ENCODE data around the gene FOXP4. TPM values are rescaled to one million over a fixed set of nuclear protein-coding genes. Genes with fewer than 3 reads are reported as not detected.

Gene FOXP4
- total RNA-seq, 1 donor from 2014 or later = 40.7 TPM

DNA sequence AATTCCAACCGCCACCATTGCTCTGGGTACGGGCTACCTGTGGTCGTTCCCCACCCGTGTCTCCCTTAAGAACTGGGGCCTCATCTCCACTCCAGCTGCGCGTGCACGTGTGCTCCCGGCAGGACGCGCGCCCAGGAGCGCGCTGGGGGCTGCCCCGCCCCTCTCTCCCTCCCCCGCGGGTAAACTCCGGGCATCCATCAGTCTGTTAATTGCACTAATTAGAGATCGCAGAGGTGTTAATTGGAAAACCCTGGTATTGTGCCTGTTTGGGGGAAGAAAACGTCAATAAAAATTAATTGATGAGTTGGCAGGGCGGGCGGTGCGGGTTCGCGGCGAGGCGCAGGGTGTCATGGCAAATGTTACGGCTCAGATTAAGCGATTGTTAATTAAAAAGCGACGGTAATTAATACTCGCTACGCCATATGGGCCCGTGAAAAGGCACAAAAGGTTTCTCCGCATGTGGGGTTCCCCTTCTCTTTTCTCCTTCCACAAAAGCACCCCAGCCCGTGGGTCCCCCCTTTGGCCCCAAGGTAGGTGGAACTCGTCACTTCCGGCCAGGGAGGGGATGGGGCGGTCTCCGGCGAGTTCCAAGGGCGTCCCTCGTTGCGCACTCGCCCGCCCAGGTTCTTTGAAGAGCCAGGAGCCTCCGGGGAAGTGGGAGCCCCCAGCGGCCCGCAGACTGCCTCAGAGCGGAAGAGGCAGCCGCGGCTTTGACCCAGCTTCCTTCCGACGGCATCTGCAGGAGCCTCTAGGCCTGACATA lies 14.4 kb downstream of the FOXP4 start:
- peaks cover 35% of the 10 kb centered on the region for H3K4me1 Mint-ChIP-seq
- H3K4me3 Mint-ChIP-seq = peak overlapping the region; percentile 89
- no peaks in the 10 kb centered on the region for H3K9me3 Mint-ChIP-seq
- ATAC-seq (ENCODE audit: low read depth) (peak; percentile 85), DNase-seq (peak; percentile 55)
- intact Hi-C loops (cut with micrococcal nuclease) = loop anchor here (1.0 kb wide), 4 partner anchors 12 to 227 kb away; partner anchors contain the start of gene TOMM6
- CTCF ChIA-PET = no interaction called here
- TF ChIP-seq, protein P1, sequence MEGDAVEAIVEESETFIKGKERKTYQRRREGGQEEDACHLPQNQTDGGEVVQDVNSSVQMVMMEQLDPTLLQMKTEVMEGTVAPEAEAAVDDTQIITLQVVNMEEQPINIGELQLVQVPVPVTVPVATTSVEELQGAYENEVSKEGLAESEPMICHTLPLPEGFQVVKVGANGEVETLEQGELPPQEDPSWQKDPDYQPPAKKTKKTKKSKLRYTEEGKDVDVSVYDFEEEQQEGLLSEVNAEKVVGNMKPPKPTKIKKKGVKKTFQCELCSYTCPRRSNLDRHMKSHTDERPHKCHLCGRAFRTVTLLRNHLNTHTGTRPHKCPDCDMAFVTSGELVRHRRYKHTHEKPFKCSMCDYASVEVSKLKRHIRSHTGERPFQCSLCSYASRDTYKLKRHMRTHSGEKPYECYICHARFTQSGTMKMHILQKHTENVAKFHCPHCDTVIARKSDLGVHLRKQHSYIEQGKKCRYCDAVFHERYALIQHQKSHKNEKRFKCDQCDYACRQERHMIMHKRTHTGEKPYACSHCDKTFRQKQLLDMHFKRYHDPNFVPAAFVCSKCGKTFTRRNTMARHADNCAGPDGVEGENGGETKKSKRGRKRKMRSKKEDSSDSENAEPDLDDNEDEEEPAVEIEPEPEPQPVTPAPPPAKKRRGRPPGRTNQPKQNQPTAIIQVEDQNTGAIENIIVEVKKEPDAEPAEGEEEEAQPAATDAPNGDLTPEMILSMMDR (IDR thresholded peaks at IDR 0.05) = no peak
- peak overlapping the region; percentile 75 for H3K27ac Mint-ChIP-seq
- POLR2A ChIA-PET = interaction anchor here (0.7 to 1.5 kb wide), 4 partner anchors 14 to 174 kb away, joined by 3 to 6 read pairs (median 4); no protein-coding TSS in a partner anchor
- peaks cover 17% of the 10 kb centered on the region for H3K36me3 Mint-ChIP-seq (ENCODE audit: low read depth)
- H3K27me3 Mint-ChIP-seq = no peaks in the 10 kb centered on the region

DNA sequence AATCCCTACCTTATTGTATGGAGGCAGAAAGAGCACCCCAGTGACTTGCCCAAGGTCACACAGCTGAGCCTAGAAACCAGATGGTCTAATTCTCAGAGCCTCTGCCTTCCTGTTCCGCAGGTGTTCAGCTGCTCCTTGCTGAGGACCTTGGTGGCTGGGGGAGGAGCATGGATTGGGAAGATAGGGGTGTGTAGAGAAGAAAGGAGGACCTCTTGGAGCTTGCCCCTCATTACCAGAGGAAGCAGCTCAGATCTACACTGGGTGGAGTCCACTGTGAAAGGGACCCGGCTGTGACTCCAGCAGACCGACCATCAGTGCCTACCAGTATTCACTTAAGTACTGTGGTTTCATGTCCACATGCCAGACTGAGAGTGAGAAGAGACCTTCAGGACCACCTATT lies 15.2 kb downstream of the FOXP4 start:
- ATAC-seq (ENCODE audit: low read depth) (no peak), DNase-seq (no peak)
- intact Hi-C loops (cut with micrococcal nuclease) = loop anchor here (1.0 kb wide), 4 partner anchors 13 to 226 kb away; partner anchors contain the start of gene TOMM6
- Mint-ChIP-seq H3K4me3 (peak overlapping the region; percentile 89), H3K27me3 (no peaks in the 10 kb centered on the region), H3K9me3 (no peaks in the 10 kb centered on the region), H3K4me1 (peaks cover 35% of the 10 kb centered on the region), H3K36me3 (ENCODE audit: low read depth) (peaks cover 21% of the 10 kb centered on the region), H3K27ac (peak overlapping the region; percentile 27)
- CTCF ChIA-PET = no interaction called here
- TF ChIP-seq, protein P1 (IDR thresholded peaks at IDR 0.05) = no peak
- POLR2A ChIA-PET = interaction anchor here (1.0 to 1.5 kb wide), 3 partner anchors 14 to 137 kb away, joined by 3 to 6 read pairs (median 5); no protein-coding TSS in a partner anchor

DNA sequence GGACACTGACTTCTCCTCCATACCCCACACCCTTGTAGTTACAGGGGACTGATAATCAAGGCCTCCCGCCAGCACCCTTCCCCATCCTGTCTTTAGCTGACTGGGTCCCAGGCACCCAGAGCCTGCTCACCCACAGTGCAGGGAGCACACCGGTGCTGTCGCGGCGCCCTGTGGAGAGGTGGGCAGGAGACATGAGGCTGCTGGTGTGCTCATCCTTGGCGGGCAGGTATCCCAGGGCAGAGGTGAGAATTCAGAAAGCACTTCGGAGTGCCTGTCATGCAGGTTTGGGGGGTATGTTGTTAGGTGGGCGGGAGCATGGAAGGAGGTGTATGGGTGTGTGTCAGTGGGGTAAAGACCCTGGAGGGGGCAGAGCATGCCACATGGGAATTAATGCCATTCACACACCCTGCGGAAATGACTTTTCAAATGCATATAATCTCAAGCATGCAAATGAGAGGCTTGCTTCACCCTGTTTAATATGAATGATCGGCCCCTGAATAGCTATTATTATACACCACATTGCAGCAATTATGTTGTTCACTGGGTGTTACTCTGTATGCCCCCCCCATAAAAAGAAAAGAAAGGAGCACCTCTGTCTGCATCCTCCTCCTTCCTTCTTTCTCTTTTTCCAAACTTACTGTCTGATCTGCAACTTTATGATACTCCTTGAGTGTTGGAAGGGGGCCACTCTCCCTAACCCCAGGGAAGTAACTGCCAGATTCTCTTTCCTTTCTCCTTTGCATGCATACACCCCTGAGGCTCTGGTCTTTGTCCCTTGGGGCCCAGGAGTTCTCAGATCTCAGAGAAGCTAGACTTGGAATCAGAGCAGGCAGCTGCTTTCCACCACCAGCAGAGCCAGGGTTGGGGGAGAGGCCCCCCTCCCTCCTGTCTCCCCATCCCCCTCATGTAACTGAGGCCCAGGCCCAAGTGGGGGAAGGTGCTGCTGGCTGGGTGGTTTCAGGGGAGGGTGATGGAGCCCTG lies 16.0 kb downstream of the FOXP4 start:
- peaks cover 35% of the 10 kb centered on the region for H3K4me1 Mint-ChIP-seq
- ATAC-seq (ENCODE audit: low read depth) (no peak), DNase-seq (no peak)
- ChIA-PET POLR2A (interaction anchor here (1.5 kb wide), 1 partner anchor 30 kb away, joined by 6 read pairs; no protein-coding TSS in a partner anchor), CTCF (no interaction called here)
- intact Hi-C loops (cut with micrococcal nuclease) = loop anchor here (1.0 kb wide), 4 partner anchors 14 to 225 kb away; partner anchors contain the start of gene TOMM6
- no peak overlapping the region for H3K4me3 Mint-ChIP-seq
- peak overlapping the region; percentile 27 for H3K27ac Mint-ChIP-seq
- peaks cover 29% of the 10 kb centered on the region for H3K36me3 Mint-ChIP-seq (ENCODE audit: low read depth)
- TF ChIP-seq, protein P1 (IDR thresholded peaks at IDR 0.05) = no peak
- H3K9me3 Mint-ChIP-seq = no peaks in the 10 kb centered on the region
- no peaks in the 10 kb centered on the region for H3K27me3 Mint-ChIP-seq

DNA sequence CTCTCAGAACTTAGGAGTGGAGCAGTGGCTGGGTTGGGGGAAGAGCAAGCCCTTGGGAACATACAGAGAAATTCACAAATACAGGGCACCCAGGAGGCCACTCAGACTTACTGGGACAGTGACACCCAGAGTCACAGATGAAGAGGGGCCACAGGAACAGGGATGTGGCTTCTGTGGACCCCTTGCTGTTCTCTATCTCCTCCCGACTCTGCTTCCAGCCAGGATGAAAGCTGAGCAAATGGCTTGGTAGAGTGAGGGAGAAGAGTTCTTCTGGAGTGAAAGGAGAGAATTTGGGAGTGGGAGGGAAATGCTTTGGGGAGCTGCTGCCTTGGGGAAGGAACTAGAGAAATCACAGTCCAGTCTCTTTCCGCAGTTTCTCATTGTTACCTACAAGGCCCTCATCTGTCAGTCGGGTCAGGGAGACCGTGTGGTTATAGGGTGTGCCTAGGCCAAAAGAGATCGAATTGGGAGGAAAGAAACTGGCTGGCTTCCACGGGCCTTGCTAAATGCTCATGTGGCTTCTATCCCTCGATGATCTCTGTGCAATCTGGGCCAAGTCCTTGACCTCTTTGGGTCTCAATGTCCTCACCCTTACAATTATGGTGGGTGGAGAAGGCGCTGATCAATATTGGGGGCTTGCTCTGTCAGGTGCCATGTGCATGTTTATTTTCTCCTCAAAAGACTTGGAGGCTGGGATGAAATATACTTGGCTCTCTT lies 17.0 kb downstream of the FOXP4 start:
- Mint-ChIP-seq H3K27me3 (no peaks in the 10 kb centered on the region), H3K4me1 (peaks cover 35% of the 10 kb centered on the region), H3K36me3 (ENCODE audit: low read depth) (peaks cover 39% of the 10 kb centered on the region), H3K4me3 (no peak overlapping the region), H3K27ac (no peak overlapping the region), H3K9me3 (no peaks in the 10 kb centered on the region)
- ChIA-PET CTCF (no interaction called here), POLR2A (no interaction called here)
- intact Hi-C loops (cut with micrococcal nuclease) = no loop called here
- TF ChIP-seq, protein P1 (IDR thresholded peaks at IDR 0.05) = no peak
- DNase-seq (no peak), ATAC-seq (ENCODE audit: low read depth) (no peak)

Measured in activated B cell treated with CpG ODN at 0.5 μM for 24 hours (primary cell).